PC-3 (cell line): ENCODE results near the gene TBC1D13. TPM values are rescaled to one million over a fixed set of nuclear protein-coding genes. Genes with fewer than 3 reads are reported as not detected.

Source experiments
- ATAC-seq: fragments of 200-7000 bp; cut with Tn5 transposase; 2 replicates; pipeline ENCODE4 v1.9.1; 2020; ENCODE audit warnings: mild to moderate bottlenecking, moderate library complexity
- BruUV-seq: library from RNA; stranded (reverse); fragments of 400-500 nt; replicated peaks from 2 replicates; lab custom pipeline; 2021; lab: Mats Ljungman, UMichigan
- CTCF ChIA-PET: fragments of 300-600 bp; sonication (Branson Sonifier 250); formaldehyde crosslinking; loops from one replicate; lab custom pipeline; 2022; ENCODE audit warnings: antibody characterized with exemption; lab: Charles Lee
- POLR2A ChIA-PET: fragments of 300-600 bp; sonication (Branson Sonifier 250); formaldehyde crosslinking; loops from one replicate; lab custom pipeline; 2022; ENCODE audit warnings: antibody characterized with exemption; ENCODE audit not compliant: unreplicated experiment; lab: Charles Lee
- DNase-seq: peaks from one replicate; pipeline ENCODE4 v3.0.0-alpha.2; 2015
- H2AFZ ChIP-seq: fragments of 300-600 bp; sonication (generic); 2 replicates; pipeline ENCODE4 v1.6.0; 2016; ENCODE audit warnings: antibody characterized with exemption, low read length
- H3F3A ChIP-seq: fragments of 300-600 bp; sonication (generic); one replicate; pipeline ENCODE4 v1.6.0; 2017; ENCODE audit warnings: antibody characterized with exemption, low read length, control low read depth, mild to moderate bottlenecking; ENCODE audit not compliant: unreplicated experiment
- H3K27ac ChIP-seq: fragments of 300-600 bp; sonication (generic); 2 replicates; pipeline ENCODE4 v1.5.1; 2016; ENCODE audit warnings: mild to moderate bottlenecking, low read length
- H3K27me3 ChIP-seq: fragments of 300-600 bp; sonication (generic); 2 replicates; pipeline ENCODE4 v1.6.1; 2016; ENCODE audit warnings: low read length, mixed read lengths
- H3K36me3 ChIP-seq: fragments of 300-600 bp; sonication (generic); 2 replicates; pipeline ENCODE4 v1.6.1; 2016; ENCODE audit warnings: low read depth, mixed run types, low read length, mixed read lengths
- H3K4me1 ChIP-seq: fragments of 300-600 bp; sonication (generic); 2 replicates; pipeline ENCODE4 v1.5.1; 2016; ENCODE audit warnings: low read length; ENCODE audit not compliant: insufficient read depth
- H3K4me2 ChIP-seq: fragments of 300-600 bp; sonication (generic); 2 replicates; pipeline ENCODE4 v1.6.0; 2016; ENCODE audit warnings: low read length
- H3K4me3 ChIP-seq: fragments of 300-600 bp; sonication (generic); 2 replicates; pipeline ENCODE4 v1.5.1; 2016; ENCODE audit warnings: mild to moderate bottlenecking, low read length, mixed read lengths
- H3K79me2 ChIP-seq: fragments of 300-600 bp; sonication (generic); 2 replicates; pipeline ENCODE4 v1.6.1; 2017; ENCODE audit warnings: low read length, mixed read lengths
- H3K9ac ChIP-seq: fragments of 300-600 bp; sonication (generic); 2 replicates; pipeline ENCODE4 v1.6.0; 2016; ENCODE audit warnings: mild to moderate bottlenecking, low read length
- H3K9me2 ChIP-seq: fragments of 300-600 bp; sonication (generic); replicated peaks from 2 replicates; pipeline ENCODE4 v1.6.1; 2016; ENCODE audit warnings: mixed run types, low read length, mixed read lengths
- H3K9me3 ChIP-seq: fragments of 300-600 bp; sonication (generic); 2 replicates; pipeline ENCODE4 v1.6.1; 2016; ENCODE audit warnings: low read length, mixed read lengths
- H4K20me1 ChIP-seq: fragments of 300-600 bp; sonication (generic); 2 replicates; pipeline ENCODE4 v1.6.1; 2016; ENCODE audit warnings: low read length, mixed read lengths
- EZH2 ChIP-seq: fragments of 300-600 bp; sonication (generic); IDR thresholded peaks from one replicate; pipeline ENCODE4 v1.6.1; 2017; ENCODE audit warnings: antibody characterized with exemption, mild to moderate bottlenecking, low read length; ENCODE audit not compliant: unreplicated experiment
- EZH2phosphoT487 ChIP-seq: fragments of 300-600 bp; sonication (generic); IDR thresholded peaks from 2 replicates; pipeline ENCODE4 v1.6.1; 2018; ENCODE audit warnings: mild to moderate bottlenecking, antibody characterized with exemption, low read length, borderline replicate concordance
- intact Hi-C: fragments of 100-400 bp; cut with micrococcal nuclease; formaldehyde crosslinking; loops from 2 replicates; pipeline ENCODE4 v1.9.0; 2023
- total RNA-seq: library from RNA; depleted of rRNA; stranded (reverse); fragments of >200 nt; gene quantifications from 2 replicates; pipeline ENCODE4 v1.2.3, GENCODE V29; 2014
- TF ChIP-seq, protein P1 (sequence below): fragments of 300-600 bp; sonication (generic); conservative IDR thresholded peaks from 2 replicates; pipeline ENCODE4 v1.5.1; 2017; ENCODE audit warnings: antibody characterized with exemption, low read depth, mild to moderate bottlenecking, low read length

Gene TBC1D13
- total RNA-seq, 1 experiment from 2014 or later: 15.0 TPM

DNA sequence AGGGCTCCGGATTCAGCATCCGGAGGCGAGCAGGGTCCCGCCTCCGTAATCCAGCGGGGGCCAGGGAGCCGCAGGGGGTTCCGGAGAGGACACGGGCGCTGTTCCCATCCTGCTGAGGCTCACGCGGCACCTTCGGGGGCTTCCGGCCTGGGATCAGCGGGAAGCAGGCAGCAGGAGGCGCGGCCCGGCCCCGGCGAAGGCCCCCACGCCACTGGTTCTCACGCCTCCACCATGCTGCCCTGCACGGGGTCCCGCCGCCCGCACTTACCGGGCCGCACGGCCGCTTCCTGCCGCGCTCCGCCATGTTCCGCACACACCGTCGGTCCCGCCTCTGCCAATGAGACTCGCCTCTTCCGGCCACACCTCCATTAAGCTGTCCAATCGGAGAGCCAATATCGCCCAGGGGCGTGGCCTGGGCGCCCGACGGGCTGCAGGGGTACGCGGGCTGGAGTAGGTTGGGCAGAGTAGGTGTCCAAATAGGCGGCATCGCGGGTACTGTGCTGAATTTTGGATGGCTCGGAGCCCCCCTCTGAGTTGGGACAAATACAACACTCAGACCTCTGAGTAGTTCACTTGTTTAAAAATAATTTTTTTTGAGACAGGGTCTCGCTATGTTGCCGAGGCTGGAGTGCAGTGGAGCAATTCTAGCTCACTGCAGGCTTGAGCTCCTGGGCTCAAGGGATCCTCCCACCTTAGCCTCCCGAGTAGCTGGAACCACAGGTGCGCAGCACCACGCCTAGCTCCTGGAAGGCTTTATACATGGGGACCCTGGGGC lies 42.6 kb downstream of the TBC1D13 start, which contains the start of gene SPOUT1:
Gene SPOUT1 (minus strand): TSS at position 318 of the 775 bp plus-strand sequence. CDS start 14 bp downstream, at position 304.
- Histone ChIP-seq H3K4me2 (peak within 1 kb of the TSS; percentile 100), H3K9me3 (no peaks in the 10 kb centered on the region), H3K27ac (no peak within 1 kb of the TSS), H3K4me1 (peaks cover 9% of the 10 kb centered on the region), H2AFZ (peak within 1 kb of the TSS; percentile 65), H3K36me3 (no peaks in the 10 kb centered on the region; the same call in 1 of the 2 replicates), H3F3A (no peaks in the 10 kb centered on the region), H3K4me3 (peak within 1 kb of the TSS; percentile 98), H3K9me2 (no peaks in the 10 kb centered on the region), H4K20me1 (no peaks in the 10 kb centered on the region), H3K9ac (peak within 1 kb of the TSS; percentile 89), H3K79me2 (peaks cover 17% of the 10 kb centered on the region), H3K27me3 (no peaks in the 10 kb centered on the region)
- peak; percentile 97 for ATAC-seq
- DNase-seq: peak; percentile 95
- POLR2A ChIA-PET: interaction anchor here (0.6 kb wide), 1 partner anchor 14 kb away, joined by 5 read pairs; no protein-coding TSS in a partner anchor
- BruUV-seq: no TSS peak
- intact Hi-C loops: no loop called here
- CTCF ChIA-PET: interaction anchor here (0.6 to 1.1 kb wide), 4 partner anchors 12 to 332 kb away, joined by 4 to 6 read pairs (median 4); partner anchors contain the start of gene ENDOG
- TF ChIP-seq EZH2phosphoT487: no peak
- TF ChIP-seq, protein P1, sequence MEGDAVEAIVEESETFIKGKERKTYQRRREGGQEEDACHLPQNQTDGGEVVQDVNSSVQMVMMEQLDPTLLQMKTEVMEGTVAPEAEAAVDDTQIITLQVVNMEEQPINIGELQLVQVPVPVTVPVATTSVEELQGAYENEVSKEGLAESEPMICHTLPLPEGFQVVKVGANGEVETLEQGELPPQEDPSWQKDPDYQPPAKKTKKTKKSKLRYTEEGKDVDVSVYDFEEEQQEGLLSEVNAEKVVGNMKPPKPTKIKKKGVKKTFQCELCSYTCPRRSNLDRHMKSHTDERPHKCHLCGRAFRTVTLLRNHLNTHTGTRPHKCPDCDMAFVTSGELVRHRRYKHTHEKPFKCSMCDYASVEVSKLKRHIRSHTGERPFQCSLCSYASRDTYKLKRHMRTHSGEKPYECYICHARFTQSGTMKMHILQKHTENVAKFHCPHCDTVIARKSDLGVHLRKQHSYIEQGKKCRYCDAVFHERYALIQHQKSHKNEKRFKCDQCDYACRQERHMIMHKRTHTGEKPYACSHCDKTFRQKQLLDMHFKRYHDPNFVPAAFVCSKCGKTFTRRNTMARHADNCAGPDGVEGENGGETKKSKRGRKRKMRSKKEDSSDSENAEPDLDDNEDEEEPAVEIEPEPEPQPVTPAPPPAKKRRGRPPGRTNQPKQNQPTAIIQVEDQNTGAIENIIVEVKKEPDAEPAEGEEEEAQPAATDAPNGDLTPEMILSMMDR: no peak
- no peak for TF ChIP-seq EZH2

DNA sequence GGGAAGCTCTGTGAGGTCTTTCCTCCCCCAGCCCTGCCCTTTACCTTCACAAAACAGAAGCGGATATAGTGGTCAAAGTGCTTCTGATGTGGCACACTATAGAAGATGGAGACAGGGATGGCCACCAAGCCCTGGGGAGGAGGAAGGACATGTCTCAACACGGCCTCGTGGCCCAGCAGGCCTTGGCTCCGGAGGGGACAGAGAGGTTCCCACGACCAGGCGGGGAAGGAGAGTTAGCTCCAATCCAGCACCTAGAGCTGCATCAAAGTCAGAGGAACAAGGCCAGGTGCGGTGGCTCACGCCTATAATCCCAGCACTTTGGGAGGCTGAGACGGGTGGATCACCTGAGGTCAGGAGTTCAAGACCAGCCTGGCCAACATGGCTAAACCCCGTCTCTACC lies 46.6 kb downstream of the TBC1D13 start:
- POLR2A ChIA-PET: no interaction called here
- intact Hi-C loops: no loop called here

More for the DNA sequence above, 46.6 kb downstream of the TBC1D13 start:
- Histone ChIP-seq H3K36me3 (no peaks in the 10 kb centered on the region), H3K9ac (no peak overlapping the region), H3K9me3 (no peaks in the 10 kb centered on the region), H3K4me3 (no peak overlapping the region), H3K4me2 (no peak overlapping the region), H3K79me2 (peaks cover 7% of the 10 kb centered on the region), H3K27me3 (no peaks in the 10 kb centered on the region), H3F3A (no peaks in the 10 kb centered on the region), H4K20me1 (no peaks in the 10 kb centered on the region), H2AFZ (no peak overlapping the region), H3K4me1 (peaks cover 6% of the 10 kb centered on the region), H3K9me2 (no peaks in the 10 kb centered on the region), H3K27ac (no peak overlapping the region)
- DNase-seq (no peak), ATAC-seq (no peak)
- no TSS peak for BruUV-seq
- CTCF ChIA-PET: no interaction called here
- TF ChIP-seq, protein P1: no peak
- TF ChIP-seq EZH2phosphoT487 (no peak), EZH2 (no peak)
